Osteocyte (in vitro differentiated cells): ENCODE data around the gene CEMIP2. TPM values are rescaled to one million over a fixed set of nuclear protein-coding genes. Genes with fewer than 3 reads are reported as not detected.
A peak's percentile ranks its signal among the peaks of the same experiment; 100 is the strongest.

ENCODE experiments used
- DNase-seq: peaks from one replicate; pipeline ENCODE4 v3.0.0; 2021; ENCODE audit warnings: mixed read lengths; ENCODE audit not compliant: unreplicated experiment; ENCODE audit errors: extremely low spot score
- H3K27ac Mint-ChIP-seq: one replicate; pipeline ENCODE4 v1.8.0; 2021; ENCODE audit warnings: mild to moderate bottlenecking, mixed read lengths; ENCODE audit not compliant: unreplicated experiment
- H3K27me3 Mint-ChIP-seq: one replicate; pipeline ENCODE4 v1.8.0; 2021; ENCODE audit warnings: mixed read lengths; ENCODE audit not compliant: unreplicated experiment
- H3K36me3 Mint-ChIP-seq: one replicate; pipeline ENCODE4 v1.8.0; 2021; ENCODE audit warnings: mixed read lengths; ENCODE audit not compliant: unreplicated experiment
- H3K4me1 Mint-ChIP-seq: one replicate; pipeline ENCODE4 v1.8.0; 2021; ENCODE audit warnings: mixed read lengths; ENCODE audit not compliant: unreplicated experiment
- H3K4me3 Mint-ChIP-seq: one replicate; pipeline ENCODE4 v1.8.0; 2021; ENCODE audit warnings: mild to moderate bottlenecking, moderate library complexity, mixed read lengths; ENCODE audit not compliant: unreplicated experiment
- H3K9me3 Mint-ChIP-seq: one replicate; pipeline ENCODE4 v1.8.0; 2021; ENCODE audit warnings: mixed read lengths; ENCODE audit not compliant: unreplicated experiment
- total RNA-seq: library from RNA; stranded (reverse); gene quantifications from 2 replicates; pipeline ENCODE4 v1.2.1, GENCODE V29; 2021
- TF ChIP-seq, protein P1 (sequence below): fragments of 200-600 bp; sonication (generic); IDR thresholded peaks from 2 replicates; pipeline ENCODE4 v1.5.0; 2021; ENCODE audit warnings: antibody characterized with exemption, mild to moderate bottlenecking, moderate library complexity

Gene CEMIP2
- total RNA-seq, 1 donor from 2014 or later, result 20.9 TPM

DNA sequence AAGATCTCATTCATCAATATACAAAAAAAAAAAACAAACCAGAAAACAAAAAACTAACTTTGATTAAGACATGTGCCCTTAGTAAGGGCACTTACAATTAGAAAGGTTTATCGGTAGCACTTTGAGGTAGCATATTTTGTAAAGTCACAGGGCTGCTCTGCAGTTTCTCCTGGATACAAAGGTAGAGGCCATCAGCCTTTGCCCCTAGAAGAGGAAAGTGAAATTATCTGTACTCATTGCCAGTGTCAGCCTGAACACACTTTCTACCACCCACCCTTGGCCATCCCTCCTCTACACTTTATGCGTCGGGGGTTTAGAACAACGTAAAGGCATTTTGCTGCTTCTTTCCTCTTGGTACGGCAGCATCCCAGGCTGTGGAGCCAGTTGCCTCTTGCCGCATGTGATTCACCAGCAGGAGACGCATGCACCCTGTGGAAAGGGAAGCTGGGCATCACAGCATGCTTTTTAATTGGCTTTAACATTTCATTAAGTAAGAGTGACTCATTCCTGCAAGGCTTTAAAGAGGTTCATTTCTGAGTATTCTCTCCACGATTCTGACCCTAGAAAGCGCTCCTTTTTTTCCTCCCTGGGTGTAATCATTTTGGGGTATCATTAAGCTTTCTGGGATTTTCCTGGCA, 84.6 kb downstream of the CEMIP2 start:
- TF ChIP-seq, protein P1, sequence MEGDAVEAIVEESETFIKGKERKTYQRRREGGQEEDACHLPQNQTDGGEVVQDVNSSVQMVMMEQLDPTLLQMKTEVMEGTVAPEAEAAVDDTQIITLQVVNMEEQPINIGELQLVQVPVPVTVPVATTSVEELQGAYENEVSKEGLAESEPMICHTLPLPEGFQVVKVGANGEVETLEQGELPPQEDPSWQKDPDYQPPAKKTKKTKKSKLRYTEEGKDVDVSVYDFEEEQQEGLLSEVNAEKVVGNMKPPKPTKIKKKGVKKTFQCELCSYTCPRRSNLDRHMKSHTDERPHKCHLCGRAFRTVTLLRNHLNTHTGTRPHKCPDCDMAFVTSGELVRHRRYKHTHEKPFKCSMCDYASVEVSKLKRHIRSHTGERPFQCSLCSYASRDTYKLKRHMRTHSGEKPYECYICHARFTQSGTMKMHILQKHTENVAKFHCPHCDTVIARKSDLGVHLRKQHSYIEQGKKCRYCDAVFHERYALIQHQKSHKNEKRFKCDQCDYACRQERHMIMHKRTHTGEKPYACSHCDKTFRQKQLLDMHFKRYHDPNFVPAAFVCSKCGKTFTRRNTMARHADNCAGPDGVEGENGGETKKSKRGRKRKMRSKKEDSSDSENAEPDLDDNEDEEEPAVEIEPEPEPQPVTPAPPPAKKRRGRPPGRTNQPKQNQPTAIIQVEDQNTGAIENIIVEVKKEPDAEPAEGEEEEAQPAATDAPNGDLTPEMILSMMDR, result peak; percentile 32
- no peak for DNase-seq
- Mint-ChIP-seq H3K27me3 (no peaks in the 10 kb centered on the region), H3K9me3 (no peaks in the 10 kb centered on the region), H3K4me1 (peaks cover 41% of the 10 kb centered on the region), H3K4me3 (no peak overlapping the region), H3K36me3 (peaks cover 8% of the 10 kb centered on the region), H3K27ac (no peak overlapping the region)

DNA sequence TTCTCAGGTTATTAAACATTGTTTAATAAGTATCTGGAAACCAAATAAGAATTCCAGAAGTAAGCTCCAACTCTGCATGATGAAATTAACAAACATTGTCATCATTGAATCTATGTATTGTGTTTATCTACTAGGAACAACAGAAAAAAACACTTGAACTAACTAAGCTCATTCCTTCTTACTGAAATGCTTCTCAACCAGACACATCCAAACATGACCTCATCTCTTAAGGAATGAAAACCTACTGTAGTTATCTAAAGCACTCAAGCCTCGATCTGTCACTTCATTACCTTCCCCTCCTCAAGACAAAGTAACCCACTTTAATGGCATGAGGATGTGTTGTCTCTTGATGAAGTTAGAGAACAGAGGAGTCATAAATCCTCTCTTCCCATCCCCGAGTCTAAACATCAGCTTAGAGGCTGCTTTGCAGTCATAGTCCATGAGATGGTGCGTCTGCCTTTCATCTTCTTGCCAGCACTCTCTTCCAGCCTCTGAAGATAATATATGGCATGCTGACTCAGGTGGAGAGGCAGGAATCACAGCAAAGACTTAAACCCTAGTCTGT, 86.5 kb downstream of the CEMIP2 start:
- Mint-ChIP-seq H3K27ac (peak overlapping the region; percentile 43), H3K4me1 (peaks cover 55% of the 10 kb centered on the region), H3K27me3 (no peaks in the 10 kb centered on the region), H3K4me3 (no peak overlapping the region), H3K36me3 (peaks cover 6% of the 10 kb centered on the region), H3K9me3 (peaks cover 3% of the 10 kb centered on the region)
- TF ChIP-seq, protein P1, result no peak
- DNase-seq, result no peak

DNA sequence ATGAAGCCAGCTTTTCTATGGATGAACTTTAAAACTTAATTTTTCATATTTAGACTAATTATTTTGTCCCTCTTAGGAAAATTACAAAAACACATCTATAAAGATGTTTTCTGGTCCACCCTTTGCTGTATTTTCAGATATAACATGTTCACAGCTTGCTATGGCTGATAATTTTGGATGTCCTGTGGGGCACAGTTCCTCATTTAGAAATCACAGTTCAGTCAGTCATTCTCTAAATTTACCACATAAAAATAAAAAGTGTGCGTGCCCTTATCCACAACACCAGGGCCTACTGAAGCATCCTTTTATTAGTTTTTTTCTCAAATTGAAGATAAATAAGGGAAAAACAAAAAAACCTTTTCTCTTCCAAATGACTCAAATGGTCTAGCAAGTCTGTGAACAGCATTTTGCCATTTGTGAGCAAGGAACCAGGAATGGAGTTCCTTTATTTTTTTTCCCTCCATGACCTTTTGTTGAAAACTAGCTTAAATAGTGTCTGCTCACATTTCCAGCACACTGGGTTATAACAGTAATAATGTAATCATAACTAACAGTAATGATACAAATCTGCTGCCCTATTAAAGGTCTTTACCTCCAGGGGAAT, 87.1 kb downstream of the CEMIP2 start:
- no peak overlapping the region for H3K4me3 Mint-ChIP-seq
- H3K36me3 Mint-ChIP-seq, result peaks cover 6% of the 10 kb centered on the region
- H3K9me3 Mint-ChIP-seq, result peaks cover 3% of the 10 kb centered on the region
- no peaks in the 10 kb centered on the region for H3K27me3 Mint-ChIP-seq
- peak overlapping the region; percentile 67 for H3K27ac Mint-ChIP-seq
- TF ChIP-seq, protein P1, result no peak
- peaks cover 55% of the 10 kb centered on the region for H3K4me1 Mint-ChIP-seq
- no peak for DNase-seq

DNA sequence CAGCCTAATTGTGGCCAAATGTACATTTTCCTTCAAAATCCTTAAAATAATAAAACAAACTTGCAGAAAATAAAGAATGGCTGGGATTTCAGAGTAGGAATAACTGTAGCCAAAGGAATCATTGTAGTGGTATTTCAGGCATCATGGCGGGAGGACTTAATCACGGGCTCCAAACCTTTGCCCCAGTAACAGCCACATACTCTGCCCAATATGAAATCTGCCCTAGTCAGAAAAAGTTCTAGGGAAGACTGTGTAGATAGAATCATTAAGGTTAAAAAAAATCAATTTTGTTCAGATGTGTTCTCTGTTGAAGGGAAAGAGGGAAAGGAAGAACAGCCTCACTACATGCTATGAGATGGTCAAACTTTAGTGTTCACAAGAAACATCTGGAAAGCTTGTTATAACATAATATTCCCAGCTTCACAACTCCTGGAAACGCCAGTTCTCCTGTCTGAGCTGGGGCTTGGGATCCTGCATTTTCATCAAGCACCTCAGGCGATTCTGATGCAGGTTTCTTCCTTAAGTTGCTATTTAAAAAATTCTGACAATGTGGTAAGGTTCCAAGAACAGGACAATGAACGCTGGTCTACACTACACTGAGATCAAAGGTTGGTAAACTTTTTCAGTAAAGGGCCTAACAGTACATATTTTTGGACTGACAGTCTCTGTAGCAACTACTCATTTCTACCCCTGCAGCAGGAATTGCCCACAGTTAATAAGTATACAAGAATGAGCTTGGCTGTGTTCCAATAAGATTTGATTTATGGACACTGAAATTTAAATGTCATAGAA, 87.9 kb downstream of the CEMIP2 start:
- H3K36me3 Mint-ChIP-seq, result peaks cover 3% of the 10 kb centered on the region
- H3K9me3 Mint-ChIP-seq, result peaks cover 3% of the 10 kb centered on the region
- H3K4me1 Mint-ChIP-seq, result peaks cover 55% of the 10 kb centered on the region
- no peaks in the 10 kb centered on the region for H3K27me3 Mint-ChIP-seq
- no peak for DNase-seq
- H3K27ac Mint-ChIP-seq, result peak overlapping the region; percentile 67
- TF ChIP-seq, protein P1, result no peak
- H3K4me3 Mint-ChIP-seq, result no peak overlapping the region

DNA sequence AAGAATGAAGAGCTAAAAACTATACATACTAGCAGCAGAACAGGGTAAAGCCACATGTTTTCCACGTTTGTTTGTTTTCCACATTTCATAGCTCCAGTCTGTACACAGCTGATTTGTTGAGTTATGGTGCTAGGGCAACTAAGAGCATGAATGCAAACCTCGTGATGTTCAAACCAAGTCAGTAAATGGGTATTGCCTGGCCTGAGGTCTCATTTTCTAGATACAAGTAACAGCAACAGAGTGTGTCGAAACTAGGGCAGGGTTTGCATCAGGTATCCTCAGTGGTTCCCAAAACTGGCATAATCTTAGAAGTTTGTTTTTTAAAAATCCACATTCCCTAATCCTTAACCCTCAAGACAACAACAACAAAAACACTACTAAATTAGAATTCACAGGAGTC, 89.3 kb downstream of the CEMIP2 start:
- TF ChIP-seq, protein P1, result no peak
- H3K4me1 Mint-ChIP-seq, result peaks cover 50% of the 10 kb centered on the region
- no peak overlapping the region for H3K27ac Mint-ChIP-seq
- no peaks in the 10 kb centered on the region for H3K27me3 Mint-ChIP-seq
- H3K9me3 Mint-ChIP-seq, result peaks cover 3% of the 10 kb centered on the region
- no peaks in the 10 kb centered on the region for H3K36me3 Mint-ChIP-seq
- no peak for DNase-seq
- no peak overlapping the region for H3K4me3 Mint-ChIP-seq
